Measurements from ENCODE around the gene C20orf173.
"Not testable (repeated sequence)": the region's sequence is repeated elsewhere in the genome, so short reads cannot be mapped to it uniquely, and the experiment has no call there.

The C20orf173 gene

GRCh38 chr20:35546127-35546526 is 16.7 kb upstream of the C20orf173 start:
- no peak for DNase-seq (ENCODE audit: low read depth in 2 of 2)

GRCh38 chr20:35544941-35545340 is 15.5 kb upstream of the C20orf173 start:
- DNase-seq (ENCODE audit: low read depth in 2 of 2): not testable (repeated sequence)

DNA sequence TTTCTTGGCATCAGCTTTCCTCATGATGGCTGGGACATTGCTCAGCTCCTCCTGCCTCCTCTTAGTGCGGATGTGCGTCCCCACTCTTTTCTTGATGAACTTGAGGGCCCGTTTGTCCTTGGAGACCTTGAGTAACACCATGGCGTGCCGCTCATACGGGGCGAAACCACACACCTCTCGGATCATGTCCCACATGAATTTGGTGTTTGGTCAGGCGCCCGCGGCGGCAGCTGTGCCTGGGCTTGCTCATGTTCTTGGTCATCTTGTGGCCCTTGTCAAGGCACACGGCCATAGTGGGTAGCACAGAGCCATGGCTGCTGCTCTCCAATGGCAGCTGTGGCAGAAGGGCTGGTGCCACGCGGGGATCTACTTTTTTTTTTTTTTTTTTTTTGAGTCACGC is 15.0 kb upstream of the C20orf173 start:
- DNase-seq (ENCODE audit: low read depth in 2 of 2): no peak

DNA sequence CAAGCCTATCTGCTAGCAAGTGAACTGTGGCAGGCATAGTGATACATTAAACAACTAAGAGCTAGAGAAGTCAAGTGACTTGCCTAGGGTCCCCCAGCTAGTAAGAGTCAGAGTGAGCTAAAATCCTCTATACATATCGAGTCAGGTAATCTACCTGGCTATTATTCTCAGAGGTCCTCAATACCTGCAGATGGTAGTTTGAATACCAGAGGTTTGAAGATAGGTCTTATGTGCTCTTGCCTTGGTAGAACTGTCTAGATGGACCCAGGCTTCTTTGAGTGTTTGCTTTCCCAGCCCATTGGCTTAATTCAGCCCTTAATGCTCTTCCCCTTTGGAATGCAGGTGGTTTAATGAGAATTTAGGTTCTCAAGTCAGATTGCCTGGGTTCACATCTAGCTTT is 13.5 kb upstream of the C20orf173 start:
- DNase-seq (ENCODE audit: low read depth in 2 of 2): no peak

DNA sequence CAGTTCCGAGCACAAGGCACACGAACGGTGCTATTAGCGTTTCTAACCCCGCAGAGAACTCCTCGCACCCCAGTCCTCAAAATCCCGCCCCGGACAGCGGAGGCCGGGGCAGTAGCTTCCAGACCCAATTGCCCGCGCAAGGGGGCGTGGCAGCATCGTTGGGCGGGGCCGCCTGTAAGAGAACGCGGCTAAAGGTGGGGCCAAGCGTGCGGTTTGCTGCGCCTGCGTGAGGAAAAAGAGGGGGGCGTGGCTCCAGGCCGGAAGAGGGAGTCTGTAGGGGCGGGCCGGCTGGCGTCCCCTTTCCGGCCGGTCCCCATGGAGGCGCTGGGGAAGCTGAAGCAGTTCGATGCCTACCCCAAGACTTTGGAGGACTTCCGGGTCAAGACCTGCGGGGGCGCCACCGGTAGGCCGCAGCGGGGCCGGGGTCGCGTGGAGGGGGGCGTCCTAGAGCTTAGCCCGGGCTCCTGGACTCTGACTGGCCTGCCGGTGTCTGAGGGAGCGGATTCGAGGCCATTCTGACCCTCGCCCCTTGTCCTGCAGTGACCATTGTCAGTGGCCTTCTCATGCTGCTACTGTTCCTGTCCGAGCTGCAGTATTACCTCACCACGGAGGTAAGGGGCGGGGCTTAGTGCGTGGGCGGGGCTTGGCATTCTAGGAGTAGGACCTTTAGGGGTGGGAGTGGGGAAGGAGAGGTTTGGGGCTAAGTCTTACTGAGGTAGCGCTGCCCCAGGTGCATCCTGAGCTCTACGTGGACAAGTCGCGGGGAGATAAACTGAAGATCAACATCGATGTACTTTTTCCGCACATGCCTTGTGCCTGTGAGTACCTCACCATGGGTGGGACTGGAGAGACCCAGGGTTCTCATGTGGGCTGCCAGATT is 12.6 kb upstream of the C20orf173 start, which contains the start of gene ERGIC3:
Gene ERGIC3, plus strand, starts transcription at position 296 of the 880 bp plus-strand sequence. Its CDS starts 20 bp downstream, at position 316.
- DNase-seq (ENCODE audit: low read depth in 2 of 2): peak; percentile 87 to 90

GRCh38 chr20:35541118-35541782 is 11.8 kb upstream of the C20orf173 start:
- DNase-seq (ENCODE audit: low read depth in 2 of 2): no peak

- DNase-seq (ENCODE audit: low read depth in 2 of 2): no peak
Observed at GRCh38 chr20:35539756-35540212, 10.3 kb upstream of the C20orf173 start.

- no peak for DNase-seq (ENCODE audit: low read depth in 2 of 2)
Observed at GRCh38 chr20:35527122-35527769, 2.2 kb downstream of the C20orf173 start.

DNA sequence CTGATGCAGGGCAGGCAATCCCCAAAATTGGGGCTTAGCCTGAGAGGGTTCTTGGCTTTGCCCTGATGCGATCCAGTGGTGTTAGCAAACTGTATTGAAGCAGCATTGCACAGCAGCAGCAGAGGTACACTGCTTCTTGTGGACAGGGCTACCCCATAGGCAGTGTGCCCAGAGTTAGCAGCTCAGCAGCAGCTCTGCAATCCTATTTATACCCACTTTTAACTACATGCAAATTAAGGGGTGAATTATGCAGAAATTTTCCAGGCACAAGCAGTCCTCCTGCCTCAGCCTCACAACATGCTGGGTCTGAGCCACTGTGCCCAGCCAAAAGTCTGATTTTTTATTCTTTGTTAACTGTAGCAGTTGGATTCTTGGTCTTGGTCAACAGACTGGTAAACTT is 3.8 kb downstream of the C20orf173 start:
- DNase-seq (ENCODE audit: low read depth in 2 of 2): no peak

GRCh38 chr20:35523298-35523888 is 6.1 kb downstream of the C20orf173 start:
- DNase-seq (ENCODE audit: low read depth in 2 of 2): no peak

- DNase-seq (ENCODE audit: low read depth in 2 of 2): no peak
Observed at GRCh38 chr20:35518955-35519354, 10.5 kb downstream of the C20orf173 start.

DNA sequence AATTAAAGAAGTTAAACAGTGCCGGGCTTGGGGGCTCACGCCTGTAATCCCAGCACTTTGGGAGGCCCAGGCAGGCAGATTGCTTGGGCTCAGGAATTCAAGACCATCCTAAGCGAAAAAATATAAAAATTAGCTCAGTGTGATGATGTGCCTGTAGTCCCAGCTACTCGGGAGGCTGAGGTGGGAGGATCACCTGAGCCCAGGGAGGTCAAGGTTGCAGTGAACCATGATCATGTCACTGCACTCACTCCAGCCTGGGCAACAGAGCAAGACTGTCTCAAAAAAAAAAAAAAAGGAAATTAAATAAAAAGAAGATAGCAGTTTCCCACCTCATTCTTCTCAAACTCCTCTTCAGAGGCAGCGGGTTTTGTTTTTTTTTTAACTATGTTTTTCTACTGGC is 11.7 kb downstream of the C20orf173 start:
- not testable (repeated sequence) for DNase-seq (ENCODE audit: low read depth in 2 of 2)

GRCh38 chr20:35517125-35517524 is 12.3 kb downstream of the C20orf173 start:
- no peak for DNase-seq (ENCODE audit: low read depth in 2 of 2)

DNA sequence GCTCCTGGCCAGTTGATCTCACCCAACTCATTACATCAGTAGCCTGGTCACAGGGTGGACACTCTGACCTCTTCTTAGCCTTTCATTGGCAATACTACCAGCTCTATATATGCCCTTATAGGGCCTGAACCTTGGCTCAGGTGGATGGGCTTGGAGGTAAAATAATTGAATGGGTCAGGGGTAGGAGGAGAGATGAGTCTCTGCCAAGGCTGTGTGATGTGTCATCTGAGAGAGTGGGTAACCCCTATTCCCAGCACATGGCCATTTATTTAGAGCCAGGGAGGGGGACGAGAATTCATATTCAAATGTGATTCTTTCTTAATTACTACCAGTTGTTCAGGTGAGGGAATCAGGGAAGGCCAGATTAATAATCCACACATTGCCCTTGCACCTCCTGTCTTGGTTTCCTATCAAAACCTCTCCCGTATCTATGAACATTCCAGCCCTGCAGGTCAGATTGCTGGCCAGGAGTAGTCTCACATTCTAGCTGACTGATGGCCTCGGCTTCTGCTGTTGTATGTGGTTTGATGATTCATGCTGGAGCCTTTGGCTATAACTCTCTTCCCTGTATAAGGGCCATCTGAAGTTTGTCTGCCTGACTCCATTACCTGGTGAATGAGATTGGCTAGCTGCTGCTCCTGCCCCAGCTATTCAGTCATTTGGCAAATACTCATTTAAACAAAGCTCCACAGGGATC is 13.4 kb downstream of the C20orf173 start:
- peak; percentile 36 to 45 for DNase-seq (ENCODE audit: low read depth in 2 of 2)

DNA sequence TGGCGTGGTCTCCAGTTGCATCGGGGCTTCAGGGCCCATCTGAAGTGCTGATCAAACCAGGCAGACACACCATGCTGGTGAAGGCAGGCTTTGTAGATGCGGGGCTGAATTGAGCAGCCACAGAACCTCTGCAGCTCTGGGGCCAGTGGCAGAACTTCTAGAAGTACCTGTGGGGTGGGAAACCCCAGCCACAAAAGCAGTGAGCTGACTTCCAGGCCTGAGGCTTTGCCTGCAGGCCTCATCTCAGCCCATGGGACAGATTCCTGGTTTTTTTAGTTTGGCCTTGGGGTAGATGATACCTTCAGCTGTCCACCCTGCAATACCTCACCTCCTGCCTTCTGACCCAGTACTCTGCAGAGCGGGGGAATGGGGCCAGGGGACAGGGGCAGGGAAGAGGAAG is 14.1 kb downstream of the C20orf173 start:
- DNase-seq (ENCODE audit: low read depth in 2 of 2): no peak

DNA sequence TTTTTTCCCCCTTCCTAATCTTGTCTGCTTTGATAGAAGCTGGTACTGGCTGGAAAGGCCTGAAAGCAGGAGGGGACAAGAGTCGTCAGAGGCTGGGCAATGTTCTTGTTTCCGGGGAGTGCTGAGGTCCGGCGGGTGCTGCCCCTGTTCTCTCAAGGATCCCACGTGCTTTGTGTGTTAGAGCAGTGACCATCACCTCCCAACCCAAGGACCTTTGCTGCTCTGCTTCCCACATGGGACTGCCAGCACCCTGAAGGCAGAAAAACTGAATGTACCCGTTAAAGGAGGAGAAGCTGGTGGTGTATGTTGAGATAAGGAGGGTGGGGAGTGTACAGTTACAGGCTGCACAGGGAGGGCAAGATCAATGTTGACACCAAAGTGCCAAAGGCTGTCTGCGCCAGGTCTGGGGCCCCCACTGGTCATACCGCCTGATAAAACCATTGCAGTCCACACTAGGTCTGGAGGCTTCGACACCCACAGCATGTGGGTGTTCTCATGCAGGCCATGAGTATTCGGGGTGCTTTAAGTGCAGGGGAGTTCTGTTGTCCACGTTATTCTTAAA is 15.0 kb downstream of the C20orf173 start:
- DNase-seq (ENCODE audit: low read depth in 2 of 2): no peak

- DNase-seq (ENCODE audit: low read depth in 2 of 2): peak; percentile 11 to 15
Observed at GRCh38 chr20:35511814-35512420, 17.5 kb downstream of the C20orf173 start.

DNA sequence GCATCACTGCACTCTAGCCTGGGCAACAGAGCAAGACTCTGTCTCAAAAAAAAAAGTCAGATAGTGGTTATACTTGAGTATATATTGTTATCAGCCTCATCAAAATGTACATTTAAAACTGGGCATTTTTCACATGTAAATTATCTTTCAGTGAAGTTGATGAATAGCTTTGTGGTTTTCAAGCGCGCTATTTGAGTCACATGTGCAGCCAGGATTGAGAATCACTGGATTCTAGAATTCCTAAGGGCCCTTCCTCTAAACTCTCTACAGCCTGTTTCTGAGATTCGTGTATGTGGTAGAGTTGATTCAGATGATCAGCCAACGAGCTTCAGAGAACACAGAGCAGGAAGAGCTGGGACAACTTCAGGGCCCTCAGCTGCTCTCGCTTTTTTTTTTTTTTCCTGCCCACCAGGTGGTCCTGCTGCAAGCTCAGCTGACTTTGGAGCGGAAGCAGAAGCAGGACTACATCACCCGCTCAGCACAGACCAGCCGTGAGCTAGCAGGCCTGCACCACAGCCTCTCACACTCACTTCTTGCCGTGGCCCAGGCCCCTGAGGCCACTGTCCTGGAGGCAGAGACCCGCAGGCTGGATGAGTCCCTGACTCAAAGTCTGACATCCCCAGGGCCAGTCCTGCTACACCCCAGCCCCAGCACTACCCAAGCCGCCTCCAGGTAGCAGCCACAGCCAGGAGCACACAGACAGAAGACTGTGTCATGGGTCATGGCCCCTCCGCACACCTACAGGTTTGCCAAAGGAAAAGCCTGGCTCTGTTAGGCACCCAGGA is 18.3 kb downstream of the C20orf173 start:
- peak; percentile 9 to 10 for DNase-seq (ENCODE audit: low read depth in 2 of 2)

GRCh38 chr20:35508493-35509218 is 20.8 kb downstream of the C20orf173 start:
- no peak for DNase-seq (ENCODE audit: low read depth in 2 of 2)
